IMR-90 (cell line): ENCODE data around the gene ABCB9. TPM values are rescaled to one million over a fixed set of nuclear protein-coding genes. Genes with fewer than 3 reads are reported as not detected.

Source experiments
- ATAC-seq: fragments of 200-7000 bp; cut with Tn5 transposase; 2 replicates; pipeline ENCODE4 v1.9.1; 2020; ENCODE audit warnings: low read depth, mild to moderate bottlenecking, moderate library complexity
- BruUV-seq: library from RNA; stranded (reverse); fragments of 400-500 nt; replicated peaks from 2 replicates; lab custom pipeline; 2021; lab: Mats Ljungman, UMichigan
- CTCF ChIA-PET: fragments of 300-600 bp; formaldehyde crosslinking; extraction: SDS; loops from one replicate; lab custom pipeline; 2021; ENCODE audit warnings: antibody characterized with exemption; lab: Yijun Ruan, JAX
- POLR2A ChIA-PET: fragments of 300-600 bp; sonication (Branson Sonifier 250); formaldehyde crosslinking; loops from one replicate; lab custom pipeline; 2022; ENCODE audit warnings: antibody characterized with exemption; ENCODE audit not compliant: unreplicated experiment; lab: Charles Lee
- DNase-seq: peaks from one replicate; pipeline ENCODE4 v3.0.0; 2013
- H2AFZ ChIP-seq: replicated peaks from 2 replicates; pipeline ENCODE3; 2013; ENCODE audit warnings: low read length, mild to moderate bottlenecking; ENCODE audit not compliant: poor library complexity
- H2AK5ac ChIP-seq: 2 replicates; pipeline ENCODE4 v1.6.1; 2013; ENCODE audit warnings: low read depth, low read length, inconsistent platforms
- H2AK9ac ChIP-seq: replicated peaks from 2 replicates; pipeline ENCODE3; 2013; ENCODE audit warnings: mild to moderate bottlenecking, low read depth, low read length, moderate library complexity; ENCODE audit not compliant: poor library complexity
- H2BK120ac ChIP-seq: 2 replicates; pipeline ENCODE4 v1.6.1; 2013; ENCODE audit warnings: low read depth, low read length, inconsistent platforms
- H2BK15ac ChIP-seq: 3 replicates; pipeline ENCODE4 v1.6.1; 2013; ENCODE audit warnings: low read depth, low read length, inconsistent platforms
- H2BK20ac ChIP-seq: 2 replicates; pipeline ENCODE4 v1.6.1; 2013; ENCODE audit warnings: low read depth, mild to moderate bottlenecking, inconsistent platforms, low read length, moderate library complexity
- H2BK5ac ChIP-seq: 2 replicates; pipeline ENCODE4 v1.6.1; 2013; ENCODE audit warnings: mild to moderate bottlenecking, low read depth, low read length, inconsistent platforms; ENCODE audit not compliant: poor library complexity, severe bottlenecking
- H3K14ac ChIP-seq: replicated peaks from 2 replicates; pipeline ENCODE4 v1.6.1; 2013; ENCODE audit warnings: low read depth, low read length, inconsistent platforms
- H3K18ac ChIP-seq: 2 replicates; pipeline ENCODE4 v1.6.1; 2013; ENCODE audit warnings: low read depth, low read length, control low read depth
- H3K23ac ChIP-seq: 2 replicates; pipeline ENCODE4 v1.6.1; 2013; ENCODE audit warnings: low read depth, low read length, inconsistent platforms
- H3K27ac ChIP-seq: 2 replicates; pipeline ENCODE4 v1.5.1; 2013; ENCODE audit warnings: mild to moderate bottlenecking, control low read depth, low read length; ENCODE audit not compliant: insufficient read depth
- H3K27me3 ChIP-seq: 2 replicates; pipeline ENCODE4 v1.6.1; 2013; ENCODE audit warnings: low read length; ENCODE audit not compliant: control insufficient read depth, insufficient read depth
- H3K36me3 ChIP-seq: 2 replicates; pipeline ENCODE4 v1.6.1; 2013; ENCODE audit warnings: low read length, mixed read lengths; ENCODE audit not compliant: control insufficient read depth, insufficient read depth
- H3K4ac ChIP-seq: 2 replicates; pipeline ENCODE4 v1.6.1; 2013; ENCODE audit warnings: low read depth, low read length, inconsistent platforms
- H3K4me1 ChIP-seq: 2 replicates; pipeline ENCODE4 v1.6.1; 2013; ENCODE audit warnings: low read length, mixed read lengths; ENCODE audit not compliant: control insufficient read depth, insufficient read depth
- H3K4me2 ChIP-seq: 2 replicates; pipeline ENCODE4 v1.6.1; 2013; ENCODE audit warnings: low read depth, mild to moderate bottlenecking, control low read depth, low read length, moderate library complexity
- H3K4me3 ChIP-seq: 2 replicates; pipeline ENCODE4 v1.5.1; 2013; ENCODE audit warnings: low read depth, mild to moderate bottlenecking, control low read depth, low read length, moderate library complexity; ENCODE audit not compliant: insufficient read depth
- H3K56ac ChIP-seq: 2 replicates; pipeline ENCODE4 v1.6.1; 2013; ENCODE audit warnings: low read length, inconsistent platforms; ENCODE audit not compliant: insufficient read depth; ENCODE audit errors: extremely low read depth
- H3K79me1 ChIP-seq, 2 experiments: 2 replicates each; pipeline ENCODE4 v1.6.1; 2013; ENCODE audit warnings: low read length in 2 of 2, inconsistent platforms in 1 of 2, low read depth in 1 of 2
- H3K9ac ChIP-seq: 2 replicates; pipeline ENCODE4 v1.6.1; 2013; ENCODE audit warnings: low read depth, low read length, control low read depth
- H3K9me1 ChIP-seq: 2 replicates; pipeline ENCODE4 v1.6.1; 2013; ENCODE audit warnings: low read length, inconsistent platforms; ENCODE audit not compliant: insufficient read depth
- H3K9me3 ChIP-seq: 2 replicates; pipeline ENCODE4 v1.6.1; 2013; ENCODE audit warnings: low read length; ENCODE audit not compliant: control insufficient read depth, insufficient read depth
- H4K20me1 ChIP-seq: 2 replicates; pipeline ENCODE4 v1.6.1; 2013; ENCODE audit warnings: low read length, inconsistent platforms; ENCODE audit not compliant: insufficient read depth
- H4K5ac ChIP-seq: 2 replicates; pipeline ENCODE4 v1.6.1; 2013; ENCODE audit warnings: mild to moderate bottlenecking, low read depth, low read length, control low read depth
- H4K8ac ChIP-seq, 2 experiments: 2 replicates each; pipeline ENCODE4 v1.6.1; 2013; ENCODE audit warnings: low read depth in 2 of 2, low read length in 2 of 2, control low read depth in 1 of 2, inconsistent platforms in 1 of 2
- H4K91ac ChIP-seq: 2 replicates; pipeline ENCODE4 v1.6.1; 2013; ENCODE audit warnings: low read depth, low read length, inconsistent platforms; ENCODE audit not compliant: insufficient read depth
- BHLHE40 ChIP-seq: fragments of 150-350 bp; IDR thresholded peaks from 2 replicates; pipeline ENCODE4 v1.6.1; 2016; ENCODE audit warnings: mild to moderate bottlenecking, low read depth, low read length
- CEBPB ChIP-seq: IDR thresholded peaks from 2 replicates; pipeline ENCODE4 v1.6.1; 2012; ENCODE audit warnings: low read depth, low read length, improper control_type of control experiment
- CHD1 ChIP-seq: IDR thresholded peaks from 2 replicates; pipeline ENCODE4 v1.6.1; 2012; ENCODE audit warnings: low read depth, low read length, improper control_type of control experiment
- ELK1 ChIP-seq: fragments of 150-350 bp; IDR thresholded peaks from 2 replicates; pipeline ENCODE4 v1.6.1; 2016; ENCODE audit warnings: low read depth, mild to moderate bottlenecking, low read length, moderate library complexity, borderline replicate concordance
- MXI1 ChIP-seq: IDR thresholded peaks from 2 replicates; pipeline ENCODE4 v1.6.1; 2012; ENCODE audit warnings: low read depth, mild to moderate bottlenecking, low read length, moderate library complexity, borderline replicate concordance
- NFE2L2 ChIP-seq: fragments of 150-350 bp; IDR thresholded peaks from 2 replicates; pipeline ENCODE4 v1.6.1; 2016; ENCODE audit warnings: low read depth, mild to moderate bottlenecking, low read length
- POLR2A ChIP-seq: IDR thresholded peaks from 2 replicates; pipeline ENCODE4 v1.6.1; 2012; ENCODE audit warnings: mild to moderate bottlenecking, low read depth, low read length
- RAD21 ChIP-seq: IDR thresholded peaks from 2 replicates; pipeline ENCODE4 v1.6.1; 2012; ENCODE audit warnings: low read length, improper control_type of control experiment
- RFX5 ChIP-seq: IDR thresholded peaks from 2 replicates; pipeline ENCODE4 v1.8.0; 2012; ENCODE audit warnings: low read depth, mild to moderate bottlenecking, low read length, moderate library complexity
- WGBS, 2 experiments: methylation state at CpG; one replicate each; pipeline versions ENCODE4 v1.1.5 to v1.1.7; 2013; ENCODE audit warnings: missing lambda C conversion rate in 2 of 2; ENCODE audit not compliant: insufficient read length in 1 of 2; ENCODE audit errors: extremely low coverage in 2 of 2; 5-methylcytosine and 5-hydroxymethylcytosine counted together
- dilution Hi-C: fragments of 300-500 bp; cut with HindIII; formaldehyde crosslinking; loops from one replicate; pipeline ENCODE4 v1.14.3; 2018; ENCODE audit warnings: low sequenced_read_pairs; ENCODE audit not compliant: unreplicated experiment
- in situ Hi-C: fragments of 300-500 bp; cut with MboI; formaldehyde crosslinking; loops from 3 replicates; pipeline ENCODE4 v1.14.3; 2019; ENCODE audit warnings: low sequenced_read_pairs, inconsistent platforms, mixed read lengths
- intact Hi-C: fragments of 100-400 bp; cut with micrococcal nuclease; formaldehyde crosslinking; loops from 2 replicates; pipeline ENCODE4 v1.10.0; 2022
- polyA plus RNA-seq, 3 experiments: library from polyadenylated mRNA; depleted of rRNA; stranded (reverse); fragments of >200 nt; gene quantifications; 2 replicates each; pipeline ENCODE4 v1.2.3, GENCODE V29; 2012; ENCODE audit warnings: low replicate concordance in 1 of 3
- total RNA-seq: library from RNA; depleted of rRNA; stranded (reverse); fragments of >200 nt; gene quantifications from 2 replicates; pipeline ENCODE4 v1.2.3, GENCODE V29; 2012

ABCB9 gene
- total and polyA plus RNA-seq, 2 of the 4 experiments (the other 2 are of a cell fraction) = 5.6 to 8.3 TPM

- BruUV-seq = no TSS peak
- no peak overlapping the region for H2AFZ ChIP-seq
- no peaks in the 10 kb centered on the region for H3K27me3 ChIP-seq
- no peak overlapping the region for H2AK9ac ChIP-seq
- intact Hi-C loops = no loop called here
- dilution Hi-C loops = no loop called here
- no peak for TF ChIP-seq MXI1
- no peak for TF ChIP-seq RFX5
- TF ChIP-seq POLR2A = no peak
- TF ChIP-seq BHLHE40 = no peak
- TF ChIP-seq CHD1 = no peak
- TF ChIP-seq ELK1 = no peak
- TF ChIP-seq CEBPB = no peak
- TF ChIP-seq NFE2L2 = no peak
- no peak for TF ChIP-seq RAD21
- no peak overlapping the region for H2BK5ac ChIP-seq
- H3K27ac ChIP-seq = no peak overlapping the region
- H3K14ac ChIP-seq = no peak overlapping the region
- no peaks in the 10 kb centered on the region for H3K79me1 ChIP-seq
- ChIA-PET CTCF (no interaction called here), POLR2A (no interaction called here)
- in situ Hi-C loops = no loop called here
- H3K4me1 ChIP-seq = no peaks in the 10 kb centered on the region
- H4K8ac ChIP-seq = no peak overlapping the region
- ATAC-seq (no peak), DNase-seq (no peak)
- no peak overlapping the region for H4K5ac ChIP-seq
- no peak overlapping the region for H3K9ac ChIP-seq
- H4K91ac ChIP-seq = no peak overlapping the region
- H2BK15ac ChIP-seq = no peak overlapping the region
- WGBS, 2 experiments = no CpG with 5 or more reads among the region's 3 CpGs
- H3K4me2 ChIP-seq = no peak overlapping the region
- no peak overlapping the region for H2AK5ac ChIP-seq
- H3K9me1 ChIP-seq = peaks cover 16% of the 10 kb centered on the region
- no peak overlapping the region for H3K23ac ChIP-seq
- H2BK120ac ChIP-seq = no peak overlapping the region
- H4K20me1 ChIP-seq = no peaks in the 10 kb centered on the region
- H3K56ac ChIP-seq = no peak overlapping the region
- H3K18ac ChIP-seq = no peak overlapping the region
- no peak overlapping the region for H3K4me3 ChIP-seq
- H3K9me3 ChIP-seq = no peaks in the 10 kb centered on the region
- H3K36me3 ChIP-seq = no peaks in the 10 kb centered on the region; the same call in 1 of the 2 replicates
- H2BK20ac ChIP-seq = no peak overlapping the region
- no peak overlapping the region for H3K4ac ChIP-seq
Measured at GRCh38 chr12:122937622-122938091, 28.6 kb downstream of the ABCB9 start.
